Fibroblast of lung (primary cell): ENCODE measurements around the gene ATP5F1A.

Experiments used
- EZH2 ChIP-seq: IDR thresholded peaks from 2 replicates; pipeline ENCODE4 v1.5.1; 2012; ENCODE audit warnings: low read length, control low read depth, mild to moderate bottlenecking; ENCODE audit errors: missing control alignments
- TF ChIP-seq, protein P1 (sequence below), 2 donors: IDR thresholded peaks in 1 of 2; conservative IDR thresholded peaks in 1 of 2; 1 replicate in 1 of 2; 2 replicates in 1 of 2; pipeline ENCODE4 v1.5.1; 2011 to 2012; ENCODE audit warnings: low read length in 2 of 2, control low read depth in 1 of 2, inconsistent platforms in 1 of 2, low read depth in 1 of 2, mild to moderate bottlenecking in 1 of 2

DNA sequence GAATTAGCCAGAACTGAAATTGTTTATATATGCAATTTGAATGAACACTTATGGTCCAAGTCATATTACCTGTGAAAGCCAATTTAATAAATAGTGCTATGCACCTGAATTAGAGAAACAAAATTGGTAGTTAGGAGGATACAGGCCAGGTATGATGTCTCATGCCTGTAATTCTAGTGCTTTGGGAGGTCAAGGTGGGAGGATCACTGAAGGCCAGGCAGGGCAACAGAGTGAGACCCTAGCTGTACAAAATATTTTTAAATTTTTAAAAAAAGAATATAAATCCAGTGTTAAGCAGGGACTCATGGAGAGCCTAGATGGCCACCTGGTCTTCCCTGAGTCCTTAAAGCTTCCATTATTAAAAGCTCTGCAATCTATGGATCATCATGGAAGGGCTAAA is 18.8 kb downstream of the ATP5F1A start:
- TF ChIP-seq EZH2, result no peak
- TF ChIP-seq, protein P1, sequence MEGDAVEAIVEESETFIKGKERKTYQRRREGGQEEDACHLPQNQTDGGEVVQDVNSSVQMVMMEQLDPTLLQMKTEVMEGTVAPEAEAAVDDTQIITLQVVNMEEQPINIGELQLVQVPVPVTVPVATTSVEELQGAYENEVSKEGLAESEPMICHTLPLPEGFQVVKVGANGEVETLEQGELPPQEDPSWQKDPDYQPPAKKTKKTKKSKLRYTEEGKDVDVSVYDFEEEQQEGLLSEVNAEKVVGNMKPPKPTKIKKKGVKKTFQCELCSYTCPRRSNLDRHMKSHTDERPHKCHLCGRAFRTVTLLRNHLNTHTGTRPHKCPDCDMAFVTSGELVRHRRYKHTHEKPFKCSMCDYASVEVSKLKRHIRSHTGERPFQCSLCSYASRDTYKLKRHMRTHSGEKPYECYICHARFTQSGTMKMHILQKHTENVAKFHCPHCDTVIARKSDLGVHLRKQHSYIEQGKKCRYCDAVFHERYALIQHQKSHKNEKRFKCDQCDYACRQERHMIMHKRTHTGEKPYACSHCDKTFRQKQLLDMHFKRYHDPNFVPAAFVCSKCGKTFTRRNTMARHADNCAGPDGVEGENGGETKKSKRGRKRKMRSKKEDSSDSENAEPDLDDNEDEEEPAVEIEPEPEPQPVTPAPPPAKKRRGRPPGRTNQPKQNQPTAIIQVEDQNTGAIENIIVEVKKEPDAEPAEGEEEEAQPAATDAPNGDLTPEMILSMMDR (conservative IDR thresholded peaks at IDR 0.05 in 1 of 2, IDR thresholded peaks at IDR 0.05 in 1 of 2; ENCODE audit: low read depth in 1 of 2, low read length in 2 of 2), result no peak
